Activated naive CD4-positive, alpha-beta T cell treated with anti-CD3 and anti-CD28 coated beads, Interleukin-2, amount 50 U/mL, for 24 hours (primary cell): Measurements from ENCODE around the gene GNG8.
A peak's percentile ranks its signal among the peaks of the same experiment; 100 is the strongest.

Source experiments
- H3K27ac Mint-ChIP-seq: one replicate; pipeline ENCODE4 v1.8.0; 2021; ENCODE audit warnings: mild to moderate bottlenecking, mixed read lengths
- H3K27me3 Mint-ChIP-seq: one replicate; pipeline ENCODE4 v1.8.0; 2021; ENCODE audit warnings: mixed read lengths
- H3K36me3 Mint-ChIP-seq: one replicate; pipeline ENCODE4 v1.8.0; 2021; ENCODE audit warnings: mixed read lengths
- H3K4me1 Mint-ChIP-seq: one replicate; pipeline ENCODE4 v1.8.0; 2021; ENCODE audit warnings: mixed read lengths
- H3K4me3 Mint-ChIP-seq: one replicate; pipeline ENCODE4 v1.8.0; 2021; ENCODE audit warnings: mild to moderate bottlenecking, mixed read lengths
- H3K9me3 Mint-ChIP-seq: one replicate; pipeline ENCODE4 v1.8.0; 2021; ENCODE audit warnings: mixed read lengths

GNG8 gene

GRCh38 chr19:46654621-46655152, 18.7 kb upstream of the GNG8 start:
- Mint-ChIP-seq H3K4me3 (no peak overlapping the region), H3K4me1 (peaks cover 10% of the 10 kb centered on the region), H3K36me3 (peaks cover 2% of the 10 kb centered on the region), H3K27me3 (peaks cover 19% of the 10 kb centered on the region), H3K27ac (no peak overlapping the region), H3K9me3 (no peaks in the 10 kb centered on the region)

GRCh38 chr19:46650445-46650844, 14.4 kb upstream of the GNG8 start:
- Mint-ChIP-seq H3K36me3 (peaks cover 4% of the 10 kb centered on the region), H3K27me3 (peaks cover 26% of the 10 kb centered on the region), H3K4me1 (peaks cover 12% of the 10 kb centered on the region), H3K4me3 (peak overlapping the region; percentile 51), H3K9me3 (no peaks in the 10 kb centered on the region), H3K27ac (peak overlapping the region; percentile 76)

GRCh38 chr19:46648961-46649960, 13.3 kb upstream of the GNG8 start:
- Mint-ChIP-seq H3K4me1 (peaks cover 12% of the 10 kb centered on the region), H3K27ac (no peak overlapping the region), H3K36me3 (peaks cover 4% of the 10 kb centered on the region), H3K27me3 (peaks cover 26% of the 10 kb centered on the region), H3K9me3 (no peaks in the 10 kb centered on the region), H3K4me3 (no peak overlapping the region)

DNA sequence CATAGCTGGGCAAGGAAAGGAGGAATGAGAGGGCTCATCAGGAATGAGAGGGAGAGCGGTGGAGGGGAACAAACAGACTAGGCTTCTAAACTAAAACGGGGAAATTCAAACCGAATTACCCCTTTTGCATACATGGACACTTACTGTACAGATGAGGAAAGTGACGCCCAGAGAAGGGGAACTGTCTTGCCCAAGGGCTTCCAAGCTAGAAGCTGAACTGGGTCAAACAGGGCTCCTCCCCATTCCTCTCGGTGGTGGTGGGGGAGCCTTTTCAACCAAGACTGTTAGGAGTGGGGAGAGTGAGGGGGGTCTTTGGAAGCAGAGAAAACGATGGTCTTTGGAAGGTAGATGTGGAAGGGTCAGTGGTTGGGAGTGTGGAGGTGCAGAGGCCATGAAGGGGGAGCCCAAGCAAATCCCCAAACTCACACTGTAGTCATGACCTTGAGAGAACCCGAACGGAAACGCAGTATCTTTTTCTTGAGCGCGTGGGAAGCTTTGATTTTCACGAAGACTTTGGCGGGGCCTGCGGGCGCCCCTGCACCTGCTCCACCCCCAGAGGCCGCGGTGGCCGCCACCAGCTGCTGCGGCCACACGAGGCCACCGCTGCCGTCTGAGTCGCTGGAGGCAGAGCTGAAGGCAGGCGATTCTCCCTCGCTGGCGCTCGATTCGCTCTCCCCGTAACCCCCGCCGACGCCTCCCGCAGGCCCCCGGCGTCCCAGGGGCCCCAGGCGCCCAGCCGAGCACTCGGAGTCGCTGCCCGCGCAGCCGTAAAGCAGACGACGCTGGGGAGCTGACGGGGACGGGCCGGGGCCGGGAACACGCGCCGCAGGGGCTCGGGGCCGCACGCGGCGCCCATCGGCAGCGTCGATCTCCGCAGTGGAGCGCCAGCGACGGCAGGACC, 12.3 kb upstream of the GNG8 start:
- no peaks in the 10 kb centered on the region for H3K9me3 Mint-ChIP-seq
- peak overlapping the region; percentile 58 for H3K4me3 Mint-ChIP-seq
- peaks cover 4% of the 10 kb centered on the region for H3K36me3 Mint-ChIP-seq
- H3K27ac Mint-ChIP-seq, result peak overlapping the region; percentile 6
- H3K4me1 Mint-ChIP-seq, result peaks cover 12% of the 10 kb centered on the region
- H3K27me3 Mint-ChIP-seq, result peaks cover 23% of the 10 kb centered on the region

DNA sequence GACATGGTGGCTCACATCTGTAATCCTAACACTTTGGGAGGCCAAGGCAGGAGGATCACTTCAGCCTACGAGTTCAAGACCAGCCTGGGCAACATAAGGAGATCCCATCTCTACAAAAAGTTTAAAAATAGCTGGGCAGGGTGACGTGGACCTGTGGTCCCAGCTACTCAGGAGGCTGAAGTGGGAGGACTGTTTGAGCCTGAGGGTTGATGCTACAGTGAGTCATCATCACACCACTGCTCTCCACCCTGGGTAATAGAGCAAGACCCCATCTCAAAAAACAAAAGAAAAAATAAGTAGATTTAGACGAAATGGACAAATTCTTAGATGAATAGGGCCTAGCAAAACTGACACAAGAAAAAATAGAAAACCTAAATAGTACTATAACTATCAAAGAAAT, 10.4 kb upstream of the GNG8 start:
- no peaks in the 10 kb centered on the region for H3K9me3 Mint-ChIP-seq
- H3K4me1 Mint-ChIP-seq, result peaks cover 12% of the 10 kb centered on the region
- peak overlapping the region; percentile 55 for H3K27ac Mint-ChIP-seq
- H3K4me3 Mint-ChIP-seq, result no peak overlapping the region
- H3K36me3 Mint-ChIP-seq, result peaks cover 4% of the 10 kb centered on the region
- H3K27me3 Mint-ChIP-seq, result peaks cover 21% of the 10 kb centered on the region

GRCh38 chr19:46644720-46645119, 8.7 kb upstream of the GNG8 start:
- Mint-ChIP-seq H3K9me3 (no peaks in the 10 kb centered on the region), H3K36me3 (peaks cover 2% of the 10 kb centered on the region), H3K27ac (no peak overlapping the region), H3K4me1 (peaks cover 9% of the 10 kb centered on the region), H3K27me3 (peaks cover 12% of the 10 kb centered on the region), H3K4me3 (no peak overlapping the region)

GRCh38 chr19:46640656-46641055, 4.7 kb upstream of the GNG8 start:
- H3K27ac Mint-ChIP-seq, result peak overlapping the region; percentile 44
- H3K4me3 Mint-ChIP-seq, result peak overlapping the region; percentile 43
- H3K4me1 Mint-ChIP-seq, result no peaks in the 10 kb centered on the region
- H3K36me3 Mint-ChIP-seq, result no peaks in the 10 kb centered on the region
- no peaks in the 10 kb centered on the region for H3K9me3 Mint-ChIP-seq
- peaks cover under 1% of the 10 kb centered on the region for H3K27me3 Mint-ChIP-seq

DNA sequence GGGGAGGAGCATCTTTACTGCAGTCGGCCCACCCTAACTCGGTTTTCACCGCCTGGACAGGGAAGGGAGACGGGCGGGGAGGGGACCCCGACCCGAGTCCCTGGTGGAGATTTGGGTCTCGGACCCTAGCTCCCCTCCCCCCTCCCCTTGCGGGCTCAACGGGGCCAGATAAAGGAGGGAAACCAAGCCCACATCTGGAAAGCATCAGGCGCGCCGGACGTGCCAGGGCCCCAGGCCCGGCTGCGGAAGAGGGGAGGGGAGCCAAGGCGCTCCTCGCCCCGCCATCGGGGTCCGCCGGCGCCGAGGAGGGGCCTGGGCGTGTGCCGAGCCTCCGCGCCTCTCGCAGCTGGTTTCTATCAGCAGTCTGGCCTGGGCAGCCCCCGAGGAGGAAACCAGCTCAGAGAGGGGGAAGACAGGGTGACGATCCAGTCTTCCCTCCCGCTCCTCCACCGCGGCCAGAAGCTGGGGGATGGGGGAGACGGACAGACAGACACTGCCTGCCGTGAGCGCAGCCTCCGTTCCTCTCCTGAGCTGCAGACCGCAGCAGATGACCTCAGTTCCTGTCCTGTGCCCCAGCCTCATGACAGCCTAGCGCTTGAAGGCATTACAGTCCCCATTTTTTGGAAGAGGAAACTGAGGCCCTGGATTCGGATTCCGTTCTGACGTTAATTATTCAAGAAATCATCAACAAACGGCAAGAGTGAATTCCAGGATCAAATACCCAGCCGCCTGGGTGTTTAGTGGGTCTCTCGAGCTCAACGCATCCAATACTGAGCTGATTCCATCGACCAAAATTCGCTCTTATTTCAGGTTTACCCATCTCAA, 3.6 kb upstream of the GNG8 start:
- Mint-ChIP-seq H3K9me3 (no peaks in the 10 kb centered on the region), H3K36me3 (no peaks in the 10 kb centered on the region), H3K27ac (no peak overlapping the region), H3K4me1 (peaks cover 3% of the 10 kb centered on the region), H3K4me3 (peak overlapping the region; percentile 45), H3K27me3 (no peaks in the 10 kb centered on the region)

DNA sequence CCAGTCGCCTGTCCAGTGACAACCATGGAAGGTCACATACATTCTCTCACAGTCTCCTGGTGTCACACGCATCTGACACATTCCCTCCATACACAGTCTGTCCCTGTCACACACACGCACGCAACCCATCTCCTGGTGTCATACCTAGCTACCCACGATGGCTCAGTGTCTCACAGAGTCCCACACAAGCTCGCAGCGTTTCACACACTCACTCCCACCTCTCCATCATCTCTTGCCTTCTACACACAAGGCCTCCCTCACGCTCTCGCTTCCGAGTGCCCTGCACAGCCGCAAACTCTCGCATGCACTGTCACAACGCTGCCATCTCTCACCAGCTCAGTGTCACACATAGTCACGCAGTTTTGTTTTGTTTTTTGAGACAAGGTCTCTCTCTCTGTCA, 1.2 kb upstream of the GNG8 start:
- H3K9me3 Mint-ChIP-seq, result no peaks in the 10 kb centered on the region
- H3K36me3 Mint-ChIP-seq, result no peaks in the 10 kb centered on the region
- H3K4me3 Mint-ChIP-seq, result no peak overlapping the region
- no peak overlapping the region for H3K27ac Mint-ChIP-seq
- no peaks in the 10 kb centered on the region for H3K27me3 Mint-ChIP-seq
- H3K4me1 Mint-ChIP-seq, result peaks cover 14% of the 10 kb centered on the region

GRCh38 chr19:46634656-46635218, 1.3 kb downstream of the GNG8 start:
- Mint-ChIP-seq H3K27me3 (no peaks in the 10 kb centered on the region), H3K4me3 (peak overlapping the region; percentile 19), H3K36me3 (no peaks in the 10 kb centered on the region), H3K4me1 (peaks cover 14% of the 10 kb centered on the region), H3K27ac (no peak overlapping the region), H3K9me3 (no peaks in the 10 kb centered on the region)

DNA sequence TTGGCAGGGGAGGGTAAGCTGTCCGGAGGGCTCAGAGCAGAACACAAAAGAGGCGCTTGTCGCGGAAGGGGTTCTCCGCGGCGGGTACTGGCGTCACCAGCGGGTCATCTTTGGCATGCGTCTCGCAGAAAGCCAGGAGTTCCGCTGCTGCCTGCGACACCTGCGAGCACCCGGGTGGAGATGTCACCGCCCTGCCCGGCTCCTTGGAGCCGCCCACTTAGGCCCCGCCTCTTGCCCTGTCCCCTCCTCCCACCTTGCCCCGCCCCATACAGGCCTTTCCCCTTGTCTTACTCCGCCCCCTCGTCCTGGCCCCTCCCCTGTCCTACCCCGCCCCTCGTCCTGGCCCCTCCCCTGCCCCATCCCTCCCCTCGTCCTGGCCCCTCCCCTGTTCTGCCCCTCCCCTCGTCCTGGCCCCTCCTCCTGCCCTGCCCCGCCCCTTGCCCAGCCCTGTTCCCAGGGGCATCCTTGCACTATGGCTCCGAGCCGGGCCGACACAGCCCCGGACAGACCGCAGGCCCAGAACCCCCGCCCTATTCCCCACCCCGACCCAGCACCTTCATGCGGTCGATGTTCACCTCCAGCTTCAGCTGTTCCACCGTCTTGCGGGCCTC, 1.9 kb downstream of the GNG8 start:
- Mint-ChIP-seq H3K36me3 (no peaks in the 10 kb centered on the region), H3K27ac (no peak overlapping the region), H3K4me3 (peak overlapping the region; percentile 72), H3K9me3 (no peaks in the 10 kb centered on the region), H3K27me3 (no peaks in the 10 kb centered on the region), H3K4me1 (peaks cover 15% of the 10 kb centered on the region)

DNA sequence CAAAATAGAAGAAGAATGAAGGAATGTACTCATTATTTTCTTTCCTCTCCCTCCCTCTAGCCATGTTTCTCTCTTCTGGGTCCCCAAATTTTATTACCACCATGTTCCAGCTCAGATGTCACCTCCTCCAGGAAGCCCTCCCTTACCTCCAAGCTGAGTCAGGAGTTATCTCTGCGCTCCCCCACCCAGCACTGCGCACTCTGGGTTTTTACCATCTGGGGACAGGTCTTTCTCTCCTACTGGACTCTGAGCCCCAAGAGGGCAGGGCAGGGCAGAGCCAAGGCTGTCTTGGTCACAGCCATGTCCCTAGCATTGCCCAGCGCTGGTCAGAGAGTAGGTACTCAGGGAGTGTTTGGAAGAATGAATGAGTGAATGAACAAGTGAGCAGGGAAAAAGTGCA, 2.9 kb downstream of the GNG8 start:
- Mint-ChIP-seq H3K36me3 (no peaks in the 10 kb centered on the region), H3K4me3 (peak overlapping the region; percentile 72), H3K27ac (no peak overlapping the region), H3K9me3 (no peaks in the 10 kb centered on the region), H3K4me1 (peaks cover 20% of the 10 kb centered on the region), H3K27me3 (no peaks in the 10 kb centered on the region)

DNA sequence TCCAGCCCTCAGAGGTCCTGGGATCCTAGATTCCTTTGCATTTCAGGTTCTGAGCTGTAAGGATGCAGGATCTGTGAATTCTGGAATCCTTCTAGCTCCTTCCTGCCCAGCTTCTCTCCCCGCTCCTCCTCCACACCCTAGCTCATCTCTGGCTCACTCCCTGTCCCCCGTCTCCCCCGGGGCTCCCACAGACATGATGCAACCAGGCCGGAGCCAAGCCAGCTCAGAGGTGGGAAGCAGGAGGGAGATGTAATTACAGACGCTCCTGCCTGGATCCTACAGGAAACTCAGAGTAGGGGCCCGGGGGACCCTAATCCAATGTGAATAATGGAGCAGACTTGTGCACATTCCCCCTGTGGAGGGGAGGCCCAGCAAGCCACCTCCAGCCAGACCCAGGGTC, 4.5 kb downstream of the GNG8 start:
- no peak overlapping the region for H3K27ac Mint-ChIP-seq
- H3K27me3 Mint-ChIP-seq, result no peaks in the 10 kb centered on the region
- H3K9me3 Mint-ChIP-seq, result no peaks in the 10 kb centered on the region
- no peak overlapping the region for H3K4me3 Mint-ChIP-seq
- no peaks in the 10 kb centered on the region for H3K36me3 Mint-ChIP-seq
- H3K4me1 Mint-ChIP-seq, result peaks cover 26% of the 10 kb centered on the region

GRCh38 chr19:46630586-46631205, 5.3 kb downstream of the GNG8 start:
- Mint-ChIP-seq H3K36me3 (no peaks in the 10 kb centered on the region), H3K4me1 (peaks cover 26% of the 10 kb centered on the region), H3K4me3 (no peak overlapping the region), H3K27ac (no peak overlapping the region), H3K9me3 (no peaks in the 10 kb centered on the region), H3K27me3 (no peaks in the 10 kb centered on the region)
